K562 (cell line): Measurements from ENCODE around the gene TMEM126B. TPM values are rescaled to one million over a fixed set of nuclear protein-coding genes. Genes with fewer than 3 reads are reported as not detected.
A peak's percentile ranks its signal among the peaks of the same experiment; 100 is the strongest.

Experiments used
- CBX5 ChIP-seq: IDR thresholded peaks from 2 replicates; pipeline ENCODE4 v1.6.1; 2014; ENCODE audit warnings: low read depth, borderline replicate concordance
- CEBPG ChIP-seq, 3 experiments: fragments of 200-800 bp in 1 of 3; sonication (Bioruptor generic) in 1 of 3; sonication (generic) in 1 of 3; formaldehyde crosslinking in 1 of 3; IDR thresholded peaks in 2 of 3; conservative IDR thresholded peaks in 1 of 3; 2 replicates each; pipeline versions ENCODE4 v1.6.1 to v1.8.0; 2016 to 2022; ENCODE audit warnings: missing compliant biosample characterization in 2 of 3, missing genetic modification characterization in 2 of 3, mild to moderate bottlenecking in 1 of 3, missing genetic modification reagents in 1 of 3
- FOXK1 ChIP-seq: sonication (generic); formaldehyde crosslinking; IDR thresholded peaks from 2 replicates; pipeline ENCODE4 v1.8.0; 2022; ENCODE audit warnings: missing genetic modification reagents, mild to moderate bottlenecking, borderline replicate concordance
- HEY1 ChIP-seq: fragments of 250-450 bp; sonication (Bioruptor Pico); IDR thresholded peaks from 2 replicates; pipeline ENCODE4 v1.5.0; 2020; ENCODE audit warnings: mild to moderate bottlenecking, moderate library complexity, borderline replicate concordance
- POLR2B ChIP-seq: fragments of 450-650 bp; IDR thresholded peaks from 2 replicates; pipeline ENCODE4 v1.6.1; 2018; ENCODE audit warnings: low read depth; ENCODE audit not compliant: partially characterized antibody
- RBM22 ChIP-seq: fragments of 200-400 bp; formaldehyde crosslinking; IDR thresholded peaks from 2 replicates; pipeline ENCODE4 v1.6.1; 2018; ENCODE audit warnings: low read length, low read depth; ENCODE audit not compliant: poor library complexity, severe bottlenecking
- WHSC1 ChIP-seq: IDR thresholded peaks from one replicate; pipeline ENCODE4 v1.6.1; 2012; ENCODE audit warnings: low read length, control low read depth, inconsistent platforms
- ZNF239 ChIP-seq: fragments of 250-450 bp; sonication (Bioruptor Pico); IDR thresholded peaks from 2 replicates; pipeline ENCODE4 v1.4.0; 2020; ENCODE audit warnings: mild to moderate bottlenecking
- ZNF324 ChIP-seq: fragments of 250-450 bp; sonication (Bioruptor Pico); IDR thresholded peaks from 2 replicates; pipeline ENCODE4 v1.4.0; 2020; ENCODE audit warnings: mild to moderate bottlenecking
- ZNF696 ChIP-seq: fragments of 250-450 bp; sonication (Bioruptor Pico); conservative IDR thresholded peaks from 2 replicates; pipeline ENCODE4 v1.4.0; 2020; ENCODE audit warnings: mild to moderate bottlenecking, moderate library complexity
- ZNF717 ChIP-seq: fragments of 250-450 bp; sonication (Bioruptor Pico); IDR thresholded peaks from 2 replicates; pipeline ENCODE4 v1.5.0; 2021
- ZNF79 ChIP-seq: fragments of 250-450 bp; sonication (Bioruptor Pico); IDR thresholded peaks from 2 replicates; pipeline ENCODE4 v1.4.0; 2020; ENCODE audit warnings: low read depth, mild to moderate bottlenecking, moderate library complexity
- polyA plus RNA-seq, 8 experiments: library from polyadenylated mRNA; depleted of rRNA in 4 of 8; stranded (reverse) in 5 of 8; unstranded in 3 of 8; fragments of >200 nt; fragmentation: Nextera tagmentation in 2 of 8; fragmentation: Illumina TruSeq in 1 of 8; extraction: Ambion mirVana in 2 of 8; extraction: Trizol in 1 of 8; gene quantifications; 2 replicates each; pipeline versions ENCODE4 v1.2.1 to v1.2.3, GENCODE V29; 2011 to 2014; ENCODE audit warnings: inconsistent platforms in 1 of 8, missing spikeins in 1 of 8
- total RNA-seq, 7 experiments: library from RNA; depleted of rRNA in 6 of 7; stranded (reverse); fragments of >200 nt in 6 of 7; fragmentation: Illumina TruSeq in 2 of 7; extraction: Trizol in 2 of 7; gene quantifications; 2 replicates each; pipeline versions ENCODE4 v1.2.1 to v1.2.3, GENCODE V29; 2011 to 2021; ENCODE audit warnings: low replicate concordance in 1 of 7
- TF ChIP-seq, protein P1 (sequence below): sonication (generic); formaldehyde crosslinking; IDR thresholded peaks from 2 replicates; pipeline ENCODE4 v1.8.0; 2022; ENCODE audit warnings: missing genetic modification reagents, mild to moderate bottlenecking, borderline replicate concordance
- TF ChIP-seq, protein P2 (sequence below): fragments of 450-650 bp; IDR thresholded peaks from 2 replicates; pipeline ENCODE4 v1.6.1; 2017; ENCODE audit warnings: antibody characterized with exemption
- TF ChIP-seq, protein P3 (sequence below): fragments of 250-450 bp; sonication (Bioruptor Pico); IDR thresholded peaks from 2 replicates; pipeline ENCODE4 v1.4.0; 2020
- TF ChIP-seq, protein P4 (sequence below): fragments of 450-650 bp; formaldehyde crosslinking; IDR thresholded peaks from 2 replicates; pipeline ENCODE4 v1.4.0; 2022; ENCODE audit warnings: mild to moderate bottlenecking, moderate library complexity
- TF ChIP-seq, protein P5 (sequence below), 3 experiments: fragments of 200-800 bp in 1 of 3; fragments of 250-450 bp in 1 of 3; fragments of 450-650 bp in 1 of 3; sonication (Bioruptor Pico) in 1 of 3; sonication (Bioruptor generic) in 1 of 3; formaldehyde crosslinking in 1 of 3; IDR thresholded peaks; 2 replicates each; pipeline versions ENCODE4 v1.6.1 to v1.8.0; 2016 to 2022; ENCODE audit warnings: mild to moderate bottlenecking in 2 of 3, missing genetic modification characterization in 2 of 3, missing compliant biosample characterization in 1 of 3, moderate library complexity in 1 of 3

The TMEM126B gene
- total and polyA plus RNA-seq, 9 of the 15 experiments (the other 6 are each of a cell fraction or from before 2014, with no cell fraction given), result 85.5 to 226 (median 164) TPM

DNA sequence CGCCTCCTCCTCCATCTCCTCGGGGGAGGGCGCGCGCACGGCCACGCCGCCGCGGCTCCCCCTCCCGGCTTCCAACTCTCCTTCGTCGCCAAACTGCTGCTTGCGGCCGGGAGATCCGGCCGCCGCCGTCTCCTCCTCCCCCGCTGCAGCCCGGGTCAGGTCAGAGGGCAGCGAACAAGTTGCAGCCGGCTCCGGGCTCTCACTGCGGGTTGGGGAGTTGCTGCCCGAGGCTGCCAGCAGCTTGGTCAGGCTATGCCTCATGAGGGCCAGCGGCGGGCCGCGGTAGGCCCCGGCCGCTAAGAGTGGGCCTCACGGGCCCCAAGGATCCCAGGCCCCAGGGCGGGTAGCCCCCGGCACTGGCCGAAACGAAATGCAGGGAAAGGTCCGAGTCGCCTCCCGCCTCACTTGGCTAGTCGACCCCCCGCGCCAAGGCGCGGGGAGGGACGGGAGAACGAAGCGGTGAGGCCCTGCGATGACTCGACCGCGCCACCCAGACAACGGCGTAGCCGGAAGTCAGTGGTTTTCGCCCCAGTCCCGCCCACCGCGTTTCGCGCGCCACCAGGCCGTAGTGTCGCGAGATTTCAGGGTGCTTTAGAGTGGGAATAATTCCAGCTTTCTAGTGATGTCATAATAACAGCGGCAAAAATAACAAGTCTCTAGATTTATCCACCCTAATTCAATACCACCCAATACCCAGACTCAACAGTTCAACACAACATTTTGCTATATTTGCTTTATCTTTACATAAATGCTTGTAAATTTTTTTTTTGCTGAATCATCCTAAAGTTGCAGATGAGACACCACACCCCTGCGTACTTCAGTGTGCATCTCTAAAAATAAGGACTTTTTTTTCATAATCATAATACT lies 36.5 kb downstream of the TMEM126B start, which contains the start of gene CREBZF (continued):
- TF ChIP-seq, protein P1, sequence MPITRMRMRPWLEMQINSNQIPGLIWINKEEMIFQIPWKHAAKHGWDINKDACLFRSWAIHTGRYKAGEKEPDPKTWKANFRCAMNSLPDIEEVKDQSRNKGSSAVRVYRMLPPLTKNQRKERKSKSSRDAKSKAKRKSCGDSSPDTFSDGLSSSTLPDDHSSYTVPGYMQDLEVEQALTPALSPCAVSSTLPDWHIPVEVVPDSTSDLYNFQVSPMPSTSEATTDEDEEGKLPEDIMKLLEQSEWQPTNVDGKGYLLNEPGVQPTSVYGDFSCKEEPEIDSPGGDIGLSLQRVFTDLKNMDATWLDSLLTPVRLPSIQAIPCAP (CRISPR knock-in tag), result 0 out of 2 replicates have a peak, but pooled peaks have one; percentile 55
- TF ChIP-seq CEBPG (CRISPR knock-in tag; IDR thresholded peaks at IDR 0.05), result 0 out of 2 replicates have a peak, but pooled peaks have one; percentile 18
- TF ChIP-seq CEBPG (tag; conservative IDR thresholded peaks at IDR 0.05 in 1 of 2, IDR thresholded peaks at IDR 0.05 in 1 of 2), result peak; percentile 36 to 52; a peak in 1 of 4 replicates
- no peak for TF ChIP-seq FOXK1
- TF ChIP-seq POLR2B, result peak; percentile 92
- TF ChIP-seq, protein P2, sequence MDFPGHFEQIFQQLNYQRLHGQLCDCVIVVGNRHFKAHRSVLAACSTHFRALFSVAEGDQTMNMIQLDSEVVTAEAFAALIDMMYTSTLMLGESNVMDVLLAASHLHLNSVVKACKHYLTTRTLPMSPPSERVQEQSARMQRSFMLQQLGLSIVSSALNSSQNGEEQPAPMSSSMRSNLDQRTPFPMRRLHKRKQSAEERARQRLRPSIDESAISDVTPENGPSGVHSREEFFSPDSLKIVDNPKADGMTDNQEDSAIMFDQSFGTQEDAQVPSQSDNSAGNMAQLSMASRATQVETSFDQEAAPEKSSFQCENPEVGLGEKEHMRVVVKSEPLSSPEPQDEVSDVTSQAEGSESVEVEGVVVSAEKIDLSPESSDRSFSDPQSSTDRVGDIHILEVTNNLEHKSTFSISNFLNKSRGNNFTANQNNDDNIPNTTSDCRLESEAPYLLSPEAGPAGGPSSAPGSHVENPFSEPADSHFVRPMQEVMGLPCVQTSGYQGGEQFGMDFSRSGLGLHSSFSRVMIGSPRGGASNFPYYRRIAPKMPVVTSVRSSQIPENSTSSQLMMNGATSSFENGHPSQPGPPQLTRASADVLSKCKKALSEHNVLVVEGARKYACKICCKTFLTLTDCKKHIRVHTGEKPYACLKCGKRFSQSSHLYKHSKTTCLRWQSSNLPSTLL, result no peak
- TF ChIP-seq CBX5, result no peak
- TF ChIP-seq ZNF324 (CRISPR knock-in tag), result no peak
- TF ChIP-seq, protein P3, sequence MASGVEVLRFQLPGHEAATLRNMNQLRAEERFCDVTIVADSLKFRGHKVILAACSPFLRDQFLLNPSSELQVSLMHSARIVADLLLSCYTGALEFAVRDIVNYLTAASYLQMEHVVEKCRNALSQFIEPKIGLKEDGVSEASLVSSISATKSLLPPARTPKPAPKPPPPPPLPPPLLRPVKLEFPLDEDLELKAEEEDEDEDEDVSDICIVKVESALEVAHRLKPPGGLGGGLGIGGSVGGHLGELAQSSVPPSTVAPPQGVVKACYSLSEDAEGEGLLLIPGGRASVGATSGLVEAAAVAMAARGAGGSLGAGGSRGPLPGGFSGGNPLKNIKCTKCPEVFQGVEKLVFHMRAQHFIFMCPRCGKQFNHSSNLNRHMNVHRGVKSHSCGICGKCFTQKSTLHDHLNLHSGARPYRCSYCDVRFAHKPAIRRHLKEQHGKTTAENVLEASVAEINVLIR (CRISPR knock-in tag), result 0 out of 2 replicates have a peak, but pooled peaks have one; percentile 14
- TF ChIP-seq ZNF696 (CRISPR knock-in tag), result no peak
- TF ChIP-seq ZNF79 (CRISPR knock-in tag), result 0 out of 2 replicates have a peak, but pooled peaks have one; percentile 17
- peak; percentile 90 for TF ChIP-seq RBM22
- TF ChIP-seq, protein P4, sequence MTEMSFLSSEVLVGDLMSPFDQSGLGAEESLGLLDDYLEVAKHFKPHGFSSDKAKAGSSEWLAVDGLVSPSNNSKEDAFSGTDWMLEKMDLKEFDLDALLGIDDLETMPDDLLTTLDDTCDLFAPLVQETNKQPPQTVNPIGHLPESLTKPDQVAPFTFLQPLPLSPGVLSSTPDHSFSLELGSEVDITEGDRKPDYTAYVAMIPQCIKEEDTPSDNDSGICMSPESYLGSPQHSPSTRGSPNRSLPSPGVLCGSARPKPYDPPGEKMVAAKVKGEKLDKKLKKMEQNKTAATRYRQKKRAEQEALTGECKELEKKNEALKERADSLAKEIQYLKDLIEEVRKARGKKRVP (CRISPR knock-in tag), result no peak
- TF ChIP-seq HEY1 (CRISPR knock-in tag), result no peak
- TF ChIP-seq, protein P5, sequence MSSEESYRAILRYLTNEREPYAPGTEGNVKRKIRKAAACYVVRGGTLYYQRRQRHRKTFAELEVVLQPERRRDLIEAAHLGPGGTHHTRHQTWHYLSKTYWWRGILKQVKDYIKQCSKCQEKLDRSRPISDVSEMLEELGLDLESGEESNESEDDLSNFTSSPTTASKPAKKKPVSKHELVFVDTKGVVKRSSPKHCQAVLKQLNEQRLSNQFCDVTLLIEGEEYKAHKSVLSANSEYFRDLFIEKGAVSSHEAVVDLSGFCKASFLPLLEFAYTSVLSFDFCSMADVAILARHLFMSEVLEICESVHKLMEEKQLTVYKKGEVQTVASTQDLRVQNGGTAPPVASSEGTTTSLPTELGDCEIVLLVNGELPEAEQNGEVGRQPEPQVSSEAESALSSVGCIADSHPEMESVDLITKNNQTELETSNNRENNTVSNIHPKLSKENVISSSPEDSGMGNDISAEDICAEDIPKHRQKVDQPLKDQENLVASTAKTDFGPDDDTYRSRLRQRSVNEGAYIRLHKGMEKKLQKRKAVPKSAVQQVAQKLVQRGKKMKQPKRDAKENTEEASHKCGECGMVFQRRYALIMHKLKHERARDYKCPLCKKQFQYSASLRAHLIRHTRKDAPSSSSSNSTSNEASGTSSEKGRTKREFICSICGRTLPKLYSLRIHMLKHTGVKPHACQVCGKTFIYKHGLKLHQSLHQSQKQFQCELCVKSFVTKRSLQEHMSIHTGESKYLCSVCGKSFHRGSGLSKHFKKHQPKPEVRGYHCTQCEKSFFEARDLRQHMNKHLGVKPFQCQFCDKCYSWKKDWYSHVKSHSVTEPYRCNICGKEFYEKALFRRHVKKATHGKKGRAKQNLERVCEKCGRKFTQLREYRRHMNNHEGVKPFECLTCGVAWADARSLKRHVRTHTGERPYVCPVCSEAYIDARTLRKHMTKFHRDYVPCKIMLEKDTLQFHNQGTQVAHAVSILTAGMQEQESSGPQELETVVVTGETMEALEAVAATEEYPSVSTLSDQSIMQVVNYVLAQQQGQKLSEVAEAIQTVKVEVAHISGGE (CRISPR knock-in tag; IDR thresholded peaks at IDR 0.05), result 0 out of 6 replicates have a peak, but pooled peaks of 1 of the 3 experiments have one; percentile 31
- TF ChIP-seq WHSC1, result no peak
- TF ChIP-seq ZNF239, result no peak
- no peak for TF ChIP-seq ZNF717 (CRISPR knock-in tag)
